ENCODE data around the gene ALK.

The ALK gene

GRCh38 chr2:29492701-29493100 lies 428.7 kb downstream of the ALK start:
- DNase-seq (ENCODE audit: low read depth in 2 of 2), result no peak

- DNase-seq (ENCODE audit: low read depth in 2 of 2), result no peak
Observed at GRCh38 chr2:29490045-29490444, 431.3 kb downstream of the ALK start.

- DNase-seq (ENCODE audit: low read depth in 2 of 2), result no peak
Observed at GRCh38 chr2:29489568-29489967, 431.8 kb downstream of the ALK start.

GRCh38 chr2:29487967-29488555 lies 433.3 kb downstream of the ALK start:
- DNase-seq (ENCODE audit: low read depth in 2 of 2), result no peak

- DNase-seq (ENCODE audit: low read depth in 2 of 2), result no peak
Observed at GRCh38 chr2:29485631-29486030, 435.8 kb downstream of the ALK start.

GRCh38 chr2:29485117-29485516 lies 436.3 kb downstream of the ALK start:
- no peak for DNase-seq (ENCODE audit: low read depth in 2 of 2)

- no peak for DNase-seq (ENCODE audit: low read depth in 2 of 2)
Observed at GRCh38 chr2:29482867-29483266, 438.5 kb downstream of the ALK start.

GRCh38 chr2:29482348-29482747 lies 439.0 kb downstream of the ALK start:
- DNase-seq (ENCODE audit: low read depth in 2 of 2), result no peak

- DNase-seq (ENCODE audit: low read depth in 2 of 2), result no peak
Observed at GRCh38 chr2:29481313-29481712, 440.1 kb downstream of the ALK start.

GRCh38 chr2:29480426-29480825 lies 441.0 kb downstream of the ALK start:
- DNase-seq (ENCODE audit: low read depth in 2 of 2), result no peak

- DNase-seq (ENCODE audit: low read depth in 2 of 2), result no peak
Observed at GRCh38 chr2:29479401-29479800, 442.0 kb downstream of the ALK start.

GRCh38 chr2:29478641-29479040 lies 442.7 kb downstream of the ALK start:
- no peak for DNase-seq (ENCODE audit: low read depth in 2 of 2)

- DNase-seq (ENCODE audit: low read depth in 2 of 2), result no peak
Observed at GRCh38 chr2:29477186-29477585, 444.2 kb downstream of the ALK start.

- no peak for DNase-seq (ENCODE audit: low read depth in 2 of 2)
Observed at GRCh38 chr2:29475499-29475898, 445.9 kb downstream of the ALK start.

- no peak for DNase-seq (ENCODE audit: low read depth in 2 of 2)
Observed at GRCh38 chr2:29469961-29470360, 451.4 kb downstream of the ALK start.

GRCh38 chr2:29469516-29469915 lies 451.9 kb downstream of the ALK start:
- DNase-seq (ENCODE audit: low read depth in 2 of 2), result no peak

- DNase-seq (ENCODE audit: low read depth in 2 of 2), result no peak
Observed at GRCh38 chr2:29463181-29463900, 458.0 kb downstream of the ALK start.

GRCh38 chr2:29462293-29462692 lies 459.1 kb downstream of the ALK start:
- DNase-seq (ENCODE audit: low read depth in 2 of 2), result no peak

- DNase-seq (ENCODE audit: low read depth in 2 of 2), result no peak
Observed at GRCh38 chr2:29460190-29460589, 461.2 kb downstream of the ALK start.

GRCh38 chr2:29459445-29460179 lies 461.8 kb downstream of the ALK start:
- no peak for DNase-seq (ENCODE audit: low read depth in 2 of 2)

GRCh38 chr2:29456429-29456828 lies 465.0 kb downstream of the ALK start:
- DNase-seq (ENCODE audit: low read depth in 2 of 2), result no peak

GRCh38 chr2:29455200-29455860 lies 466.1 kb downstream of the ALK start:
- no peak for DNase-seq (ENCODE audit: low read depth in 2 of 2)

GRCh38 chr2:29452036-29452435 lies 469.4 kb downstream of the ALK start:
- no peak for DNase-seq (ENCODE audit: low read depth in 2 of 2)

All from stimulated activated CD8-positive, alpha-beta memory T cell treated with anti-CD3 and anti-CD28 coated beads, Interleukin-2, amount 100 ng/mL, for 48 hours (primary cell).